ENCODE measurements around the gene SNX6.

GRCh38 chr14:34667007-34667406 is 37.1 kb upstream of the SNX6 start:
- TF ChIP-seq CTCF (IDR thresholded peaks at IDR 0.05) (no peak), POLR2AphosphoS5 (IDR thresholded peaks at IDR 0.05) (no peak), POLR2A (IDR thresholded peaks at IDR 0.05) (no peak)

Data from sigmoid colon (tissue), 4 donors.